NCI-H128 (cell line): ENCODE data around the gene NHLRC2.
"Not testable (repeated sequence)": the region's sequence is repeated elsewhere in the genome, so short reads cannot be mapped to it uniquely, and the experiment has no call there.

Source experiments
- DNase-seq: peaks from one replicate; lab custom pipeline; 2025; ENCODE audit not compliant: unreplicated experiment; lab: John Stamatoyannopoulos, UW

NHLRC2 gene

DNA sequence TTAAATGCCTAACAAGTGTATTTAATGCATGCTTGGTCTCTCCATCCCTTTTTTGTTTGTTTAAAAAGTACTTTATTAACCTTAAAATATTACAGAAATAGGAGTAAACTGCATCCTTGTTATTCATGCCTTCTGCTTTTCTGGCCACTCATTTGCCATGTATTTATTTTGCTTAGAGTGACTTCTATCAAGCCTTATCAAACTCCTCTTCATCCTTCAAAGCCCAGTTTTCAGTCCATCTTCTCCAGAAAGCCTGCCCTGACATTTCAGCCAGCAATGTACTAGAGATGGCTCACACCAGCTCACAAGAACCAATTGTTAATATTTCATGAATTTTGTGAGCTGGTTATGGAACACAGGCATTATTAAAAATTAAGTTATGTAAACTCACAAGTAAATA lies 82.8 kb downstream of the NHLRC2 start:
- DNase-seq, result no peak

DNA sequence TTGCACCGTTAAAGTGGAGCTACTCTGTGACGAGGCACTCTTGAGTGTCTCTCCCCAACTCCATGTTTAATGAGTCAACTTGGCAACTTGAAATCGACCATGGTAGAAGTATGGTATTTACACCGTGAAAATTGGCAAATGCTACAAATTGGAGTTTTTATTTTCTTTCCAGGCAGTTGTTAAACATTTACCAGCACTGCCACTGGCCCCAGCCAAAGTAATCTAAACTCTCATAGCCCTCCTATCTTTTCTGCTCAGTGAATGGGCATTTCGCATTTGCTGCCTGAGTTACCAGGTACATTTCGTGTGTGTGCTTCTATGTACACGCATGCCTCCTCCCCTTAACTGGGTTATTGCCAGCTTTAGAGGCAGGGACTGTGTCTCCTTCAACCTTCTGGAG lies 83.3 kb downstream of the NHLRC2 start:
- no peak for DNase-seq

GRCh38 chr10:113939212-113939860 lies 84.9 kb downstream of the NHLRC2 start:
- no peak for DNase-seq

DNA sequence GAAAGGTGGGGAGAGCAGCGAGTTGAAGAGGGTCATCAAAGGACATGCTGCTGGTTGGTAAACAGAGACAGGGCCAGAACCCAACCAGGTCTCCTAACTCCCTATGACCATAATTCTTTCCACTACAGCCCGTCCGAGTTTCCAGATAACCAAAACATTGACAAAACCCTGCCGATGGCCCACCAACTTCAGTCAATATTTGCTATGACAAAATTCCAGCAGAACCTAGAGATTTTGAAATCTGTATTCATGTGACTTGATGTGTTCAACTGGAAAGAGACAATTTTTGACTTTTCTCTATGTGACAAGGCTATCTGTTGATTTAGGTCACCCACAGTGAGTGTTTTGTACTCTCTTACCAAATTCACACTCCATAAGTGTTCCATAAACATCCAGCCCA lies 86.7 kb downstream of the NHLRC2 start:
- no peak for DNase-seq

DNA sequence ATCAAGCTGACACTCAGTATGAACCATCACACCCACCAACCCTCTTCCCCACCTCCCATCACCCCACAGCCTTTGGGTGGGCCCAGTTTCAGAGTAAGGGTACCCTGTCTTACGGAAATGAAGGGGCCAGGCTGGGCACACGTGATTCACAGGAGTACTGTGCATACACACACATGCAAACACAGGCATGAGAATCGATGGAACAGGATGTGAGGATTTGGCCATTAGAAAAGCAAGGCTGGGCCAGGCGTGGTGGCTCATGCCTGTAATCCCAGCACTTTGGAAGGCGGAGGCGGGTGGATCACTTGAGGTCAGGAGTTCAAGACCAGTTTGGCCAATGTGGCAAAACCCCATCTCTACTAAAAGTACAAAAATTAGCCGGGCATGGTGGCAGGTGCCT lies 88.7 kb downstream of the NHLRC2 start:
- DNase-seq, result not testable (repeated sequence)

DNA sequence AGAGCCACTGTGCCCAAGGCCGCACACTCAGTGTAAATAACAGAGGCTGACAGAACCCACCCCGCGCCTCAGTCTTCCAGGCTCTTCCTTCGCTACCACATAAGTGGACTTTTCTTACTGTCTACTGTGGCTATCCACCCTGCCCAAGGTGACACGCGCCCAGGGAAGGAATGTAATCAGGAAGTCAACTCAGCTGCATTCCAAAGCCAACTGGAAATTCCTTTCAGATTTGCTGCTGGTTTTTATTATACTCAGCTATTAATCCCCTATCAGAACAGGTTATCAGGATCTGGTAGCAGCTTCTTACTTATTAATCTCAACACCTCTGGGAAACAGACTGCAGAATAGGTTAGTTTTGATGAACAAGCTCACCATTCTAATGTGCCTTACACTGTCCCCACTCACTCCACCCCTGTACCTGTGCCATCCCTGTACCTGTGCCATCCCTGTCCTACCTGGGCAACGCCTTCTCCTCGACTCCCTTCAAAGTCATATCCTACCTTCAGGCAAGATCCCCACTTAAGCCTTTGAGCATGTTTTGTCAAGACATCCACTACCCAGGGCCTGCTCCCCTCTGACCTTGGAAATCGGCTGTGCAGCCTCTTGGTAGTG lies 90.7 kb downstream of the NHLRC2 start:
- DNase-seq, result no peak

DNA sequence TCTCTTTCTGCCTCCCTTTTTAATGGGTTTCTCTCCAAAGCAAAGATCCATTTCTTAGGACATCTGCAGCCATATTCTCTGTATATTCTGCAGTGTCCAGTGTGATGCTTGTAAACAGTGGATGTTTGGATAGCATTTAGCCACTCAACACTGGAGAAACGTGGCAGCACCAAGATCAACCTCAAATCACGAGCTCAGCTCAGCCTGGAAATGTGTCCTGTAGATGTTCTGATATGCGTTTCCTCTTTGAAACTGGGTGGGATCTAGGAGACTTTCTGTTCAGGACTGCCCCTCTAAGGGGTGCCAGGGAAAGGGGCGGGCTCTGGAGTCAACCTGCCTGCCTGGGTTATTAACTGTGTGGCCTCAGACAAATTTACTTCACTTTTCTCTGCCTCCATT lies 91.2 kb downstream of the NHLRC2 start:
- DNase-seq, result no peak

GRCh38 chr10:113947184-113948041 lies 93.0 kb downstream of the NHLRC2 start:
- DNase-seq, result no peak

- DNase-seq, result no peak
These were observed 93.6 kb downstream of the NHLRC2 start for GRCh38 chr10:113948048-113948447.

DNA sequence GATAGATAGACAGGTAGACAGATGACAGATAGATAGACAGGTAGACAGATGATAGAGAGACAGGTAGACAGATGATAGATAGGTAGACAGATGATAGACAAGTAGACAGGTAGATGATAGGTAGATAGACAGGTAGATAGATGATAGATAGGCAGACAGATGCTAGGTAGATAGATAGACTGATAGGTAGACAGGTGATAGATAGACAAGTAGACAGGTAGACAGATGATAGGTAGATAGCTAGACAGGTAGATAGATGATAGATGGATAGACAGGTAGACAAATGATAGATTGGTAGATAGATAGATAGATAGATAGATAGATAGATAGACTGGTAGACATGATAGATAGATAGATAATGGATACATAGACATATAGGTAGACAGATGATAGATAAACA lies 95.8 kb downstream of the NHLRC2 start:
- no peak for DNase-seq

DNA sequence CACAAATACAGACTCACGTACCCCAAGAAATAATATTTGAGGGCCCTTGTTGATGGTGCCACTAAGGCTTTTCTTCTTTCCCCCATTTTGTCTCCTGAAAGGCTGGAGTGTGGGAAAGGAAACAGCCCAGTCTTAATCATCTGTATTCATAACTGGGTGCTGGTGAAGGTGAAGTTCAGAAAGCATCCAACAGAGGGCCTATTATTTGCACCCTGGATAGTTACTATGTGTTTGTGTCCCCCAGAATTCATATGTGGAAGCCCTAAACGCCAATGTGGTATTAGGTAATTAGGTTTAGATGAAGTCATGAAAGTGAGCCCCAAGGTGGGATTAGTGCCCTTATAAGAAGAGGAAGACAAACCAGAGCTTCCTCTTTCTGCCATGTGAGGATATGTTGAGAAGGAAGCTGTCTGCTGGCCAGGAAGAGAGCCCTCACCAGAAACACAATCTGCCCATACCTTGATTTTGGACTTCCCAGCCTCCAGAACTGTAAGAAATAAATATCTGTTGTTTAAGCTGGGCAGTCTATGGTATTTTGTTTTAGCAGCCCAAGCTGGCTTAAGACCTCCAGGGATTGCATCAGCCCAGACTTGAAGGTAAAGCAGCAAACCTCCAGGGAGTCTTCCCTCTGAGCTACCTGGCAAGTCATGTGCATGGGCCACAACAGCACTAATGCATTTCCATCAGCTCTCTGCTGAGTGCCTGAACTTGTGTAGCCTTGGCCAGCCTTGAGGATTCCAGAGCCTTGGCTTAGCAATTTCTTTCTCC lies 99.2 kb downstream of the NHLRC2 start:
- no peak for DNase-seq

DNA sequence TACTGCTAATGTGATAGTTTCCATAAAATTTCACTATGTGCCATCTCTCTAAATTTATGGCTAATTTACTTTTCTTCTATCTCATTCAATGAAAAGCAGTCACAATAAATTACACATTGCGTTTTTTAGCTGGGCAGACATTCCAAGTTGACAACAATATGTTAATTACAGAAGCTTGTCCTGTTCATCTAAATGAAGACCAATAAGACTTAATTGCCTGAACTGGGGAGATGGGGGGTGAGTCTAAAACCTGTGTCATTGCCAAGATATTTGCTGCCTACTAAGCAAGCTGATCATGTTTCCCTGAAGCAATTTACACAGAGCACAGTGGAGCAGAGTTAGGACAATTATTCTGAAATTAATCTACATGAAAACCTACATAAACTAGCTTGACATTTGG lies 99.9 kb downstream of the NHLRC2 start:
- no peak for DNase-seq

GRCh38 chr10:113957013-113957412 lies 102.6 kb downstream of the NHLRC2 start:
- DNase-seq, result no peak

DNA sequence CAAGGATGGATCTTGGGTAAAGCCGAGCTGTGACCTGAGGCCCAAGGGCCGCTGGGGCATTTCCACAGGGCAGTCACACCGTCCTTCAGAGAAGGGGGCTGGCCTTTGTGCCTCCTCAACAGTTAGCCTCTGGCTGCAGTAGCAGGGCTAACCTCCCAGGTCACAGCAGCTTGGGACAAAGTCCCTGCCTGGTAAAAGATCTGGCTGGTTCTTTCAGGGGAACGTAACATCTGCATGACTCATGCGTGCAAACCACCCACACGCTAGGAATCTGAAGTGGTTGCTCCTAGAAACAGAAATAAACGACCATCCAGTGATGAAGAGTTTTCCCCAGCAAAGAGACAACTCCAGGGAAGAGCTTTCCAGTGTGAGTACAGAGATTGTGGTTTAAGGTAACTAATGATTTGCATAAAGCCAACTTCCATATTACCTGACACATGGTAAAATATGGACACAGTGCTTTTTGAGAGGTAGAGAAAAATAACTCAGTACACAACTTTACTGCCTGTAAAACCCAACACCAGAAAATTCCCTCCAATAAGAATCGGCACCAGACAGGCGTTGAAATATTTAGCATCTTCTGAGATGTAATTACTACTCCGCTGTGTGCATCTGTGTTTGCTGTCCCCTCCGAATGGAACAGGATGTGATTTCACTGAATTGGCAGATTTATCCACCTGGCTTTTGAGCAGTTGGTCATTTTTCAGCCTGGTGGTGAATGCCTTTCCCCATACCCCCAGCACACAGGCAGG lies 104.3 kb downstream of the NHLRC2 start:
- no peak for DNase-seq

DNA sequence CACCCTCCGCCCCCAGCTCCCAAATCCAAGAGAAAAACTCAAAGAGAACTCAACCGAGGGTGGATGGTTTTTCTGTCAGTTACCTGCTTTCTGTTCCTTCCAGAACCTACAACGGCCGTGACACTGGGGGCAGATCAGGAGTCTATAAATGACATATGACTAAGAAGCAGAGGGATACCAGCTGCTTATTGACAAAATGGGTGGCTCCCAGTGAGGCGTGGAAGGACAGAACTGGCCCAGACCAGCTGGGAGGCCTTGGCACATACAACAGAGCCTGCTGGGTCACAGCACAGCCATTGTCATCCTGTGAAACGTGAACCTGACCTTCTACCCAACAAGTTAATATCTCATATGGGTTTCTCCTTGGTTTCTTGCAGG lies 104.9 kb downstream of the NHLRC2 start:
- no peak for DNase-seq

- DNase-seq, result no peak
These were observed 106.2 kb downstream of the NHLRC2 start for GRCh38 chr10:113960617-113961181.

DNA sequence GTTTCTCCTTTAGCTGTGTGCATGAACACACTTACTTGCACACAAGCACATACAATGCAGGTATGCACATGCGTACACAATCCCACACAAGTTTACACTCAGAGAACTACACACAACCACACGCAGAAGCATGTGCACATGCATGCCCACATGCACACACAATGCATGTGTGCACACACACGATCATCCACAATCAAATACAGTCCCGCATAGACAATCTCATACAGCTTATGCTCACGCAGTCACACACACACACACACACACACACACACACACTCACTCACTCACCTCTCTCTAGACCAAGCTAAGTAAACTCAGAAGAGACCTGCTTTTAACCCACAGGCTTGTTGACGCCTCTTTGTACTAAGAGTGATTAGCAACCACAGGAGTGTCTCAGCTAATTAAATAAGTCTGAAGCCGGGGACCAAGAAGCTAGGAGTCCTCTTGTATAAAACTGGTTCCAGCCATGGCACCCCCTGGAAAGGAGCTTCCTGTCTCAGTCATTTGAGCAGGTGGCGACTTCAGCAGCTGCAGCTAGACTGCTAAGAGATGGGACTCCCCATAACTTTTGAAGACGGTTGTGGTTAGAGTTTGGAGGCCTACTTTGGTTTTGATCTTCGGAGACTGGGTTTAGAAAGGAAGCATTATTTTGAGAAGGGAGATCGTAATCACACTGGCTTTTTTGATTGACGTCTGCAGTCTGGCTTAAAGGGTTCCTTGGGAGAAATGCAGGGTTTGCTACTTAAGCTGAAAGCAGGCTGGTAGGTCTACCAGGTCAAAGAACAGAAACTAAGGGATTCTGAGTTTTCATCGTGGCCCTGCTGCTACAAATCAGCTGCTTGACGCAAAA lies 106.9 kb downstream of the NHLRC2 start:
- DNase-seq, result no peak

DNA sequence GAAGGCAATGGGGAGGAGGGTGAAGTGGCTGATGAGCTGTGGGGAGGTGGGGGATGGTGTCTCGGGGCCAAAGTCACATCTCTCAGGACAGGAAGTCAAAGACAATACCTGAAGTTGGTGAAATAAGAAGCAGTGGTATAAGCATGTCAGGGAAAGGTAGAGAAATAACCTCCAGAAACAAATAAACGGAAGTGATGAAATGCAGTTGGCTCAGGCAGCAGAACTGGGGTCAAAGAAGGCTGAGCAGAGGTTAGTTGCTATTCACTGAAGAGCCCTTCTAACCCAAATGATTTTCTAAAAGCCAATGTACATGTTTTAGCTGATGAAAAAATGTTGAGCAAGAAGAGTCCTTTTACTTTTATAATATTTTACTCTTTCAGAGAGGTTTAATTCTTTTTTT lies 110.6 kb downstream of the NHLRC2 start:
- DNase-seq, result no peak

GRCh38 chr10:113965683-113966082 lies 111.2 kb downstream of the NHLRC2 start:
- no peak for DNase-seq
